ENCODE measurements around the gene TGFA. TPM values are rescaled to one million over a fixed set of nuclear protein-coding genes. Genes with fewer than 3 reads are reported as not detected.
"Not testable (repeated sequence)": the region's sequence is repeated elsewhere in the genome, so short reads cannot be mapped to it uniquely, and the experiment has no call there.

Gene TGFA
- total and polyA plus RNA-seq, 4 donors: 0.13 to 2.5 (median 1.6) TPM

GRCh38 chr2:70471129-70471528 lies 82.5 kb downstream of the TGFA start:
- WGBS, 2 donors: 79 to 81% methylated on average over 7 of the region's 7 CpGs
- H3K27me3 ChIP-seq (ENCODE audit: control insufficient read depth in 1 of 2, insufficient read depth in 2 of 2, low read length in 1 of 2): no peaks in the 10 kb centered on the region
- no peaks in the 10 kb centered on the region for H3K9me3 ChIP-seq (ENCODE audit: control insufficient read depth, low read length)
- intact Hi-C loops (cut with DNase I): no loop called here
- no peaks in the 10 kb centered on the region for H3K36me3 ChIP-seq (ENCODE audit: control insufficient read depth in 1 of 2, insufficient read depth in 2 of 2, low read length in 1 of 2)
- H3K4me3 ChIP-seq (ENCODE audit: low read length in 2 of 2): no peak overlapping the region
- no peak overlapping the region for H3K27ac ChIP-seq (ENCODE audit: low read depth in 1 of 2, low read length in 2 of 2)
- DNase-seq (peak in 1 of 2 donors; percentile 65), ATAC-seq (ENCODE audit: low FRiP score) (no peak)
- H3K4me1 ChIP-seq (ENCODE audit: control insufficient read depth in 1 of 2, insufficient read depth in 2 of 2, low read length in 2 of 2): no peaks in the 10 kb centered on the region

DNA sequence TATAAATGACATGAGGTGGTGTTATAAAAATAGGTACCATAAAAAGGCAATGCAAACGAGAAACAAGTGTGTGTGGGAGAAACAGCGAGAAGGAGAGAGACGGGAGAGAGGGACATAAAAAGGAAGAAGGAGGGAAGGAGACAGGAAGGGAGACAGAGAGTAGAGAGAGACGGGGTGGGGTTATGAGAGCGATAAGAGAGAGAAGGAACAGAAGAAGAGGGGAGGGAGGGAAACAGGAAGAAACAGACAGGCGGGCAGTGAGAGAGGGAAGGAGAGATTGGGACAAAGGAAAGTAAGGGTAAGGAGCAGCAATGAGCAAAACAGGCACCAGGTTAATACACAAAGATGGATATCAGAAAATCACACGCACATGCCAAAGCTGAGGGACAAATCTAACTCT lies 83.7 kb downstream of the TGFA start:
- intact Hi-C loops (cut with DNase I): no loop called here
- Histone ChIP-seq H3K27me3 (ENCODE audit: control insufficient read depth in 1 of 2, insufficient read depth in 2 of 2, low read length in 1 of 2) (no peaks in the 10 kb centered on the region), H3K27ac (ENCODE audit: low read depth in 1 of 2, low read length in 2 of 2) (no peak overlapping the region), H3K9me3 (ENCODE audit: control insufficient read depth, low read length) (no peaks in the 10 kb centered on the region), H3K36me3 (ENCODE audit: control insufficient read depth in 1 of 2, insufficient read depth in 2 of 2, low read length in 1 of 2) (no peaks in the 10 kb centered on the region), H3K4me1 (ENCODE audit: control insufficient read depth in 1 of 2, insufficient read depth in 2 of 2, low read length in 2 of 2) (no peaks in the 10 kb centered on the region), H3K4me3 (ENCODE audit: low read length in 2 of 2) (no peak overlapping the region)
- WGBS, 2 donors: 35 to 53% methylated on average over 7 of the region's 7 CpGs
- ATAC-seq (ENCODE audit: low FRiP score) (no peak), DNase-seq (no peak)

DNA sequence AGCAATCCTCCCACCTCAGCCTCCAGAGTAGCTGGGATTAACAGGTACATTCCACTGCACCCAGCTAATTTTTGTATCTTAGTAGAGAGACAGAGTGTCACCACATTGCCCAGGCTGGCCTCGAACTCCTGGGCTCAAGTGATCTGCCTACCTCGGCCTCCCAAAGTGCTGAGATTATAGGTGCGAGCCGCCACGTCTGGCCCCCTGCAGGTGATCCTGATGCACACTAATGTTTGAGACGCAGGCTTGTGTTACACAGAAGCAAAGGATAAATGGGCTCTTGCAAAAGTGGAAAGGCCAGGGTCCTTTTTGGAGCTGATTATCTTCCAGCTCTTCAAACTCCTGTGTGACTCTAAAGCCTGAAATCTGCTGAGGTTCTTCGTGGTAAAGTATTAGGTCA lies 84.2 kb downstream of the TGFA start:
- ATAC-seq (ENCODE audit: low FRiP score) (no peak), DNase-seq (no peak)
- Histone ChIP-seq H3K27me3 (ENCODE audit: control insufficient read depth in 1 of 2, insufficient read depth in 2 of 2, low read length in 1 of 2) (no peaks in the 10 kb centered on the region), H3K9me3 (ENCODE audit: control insufficient read depth, low read length) (no peaks in the 10 kb centered on the region), H3K4me1 (ENCODE audit: control insufficient read depth in 1 of 2, insufficient read depth in 2 of 2, low read length in 2 of 2) (no peaks in the 10 kb centered on the region), H3K27ac (ENCODE audit: low read depth in 1 of 2, low read length in 2 of 2) (no peak overlapping the region), H3K4me3 (ENCODE audit: low read length in 2 of 2) (no peak overlapping the region), H3K36me3 (ENCODE audit: control insufficient read depth in 1 of 2, insufficient read depth in 2 of 2, low read length in 1 of 2) (no peaks in the 10 kb centered on the region)
- WGBS, 2 donors: 88 to 90% methylated on average over 7 of the region's 7 CpGs
- intact Hi-C loops (cut with DNase I): no loop called here

DNA sequence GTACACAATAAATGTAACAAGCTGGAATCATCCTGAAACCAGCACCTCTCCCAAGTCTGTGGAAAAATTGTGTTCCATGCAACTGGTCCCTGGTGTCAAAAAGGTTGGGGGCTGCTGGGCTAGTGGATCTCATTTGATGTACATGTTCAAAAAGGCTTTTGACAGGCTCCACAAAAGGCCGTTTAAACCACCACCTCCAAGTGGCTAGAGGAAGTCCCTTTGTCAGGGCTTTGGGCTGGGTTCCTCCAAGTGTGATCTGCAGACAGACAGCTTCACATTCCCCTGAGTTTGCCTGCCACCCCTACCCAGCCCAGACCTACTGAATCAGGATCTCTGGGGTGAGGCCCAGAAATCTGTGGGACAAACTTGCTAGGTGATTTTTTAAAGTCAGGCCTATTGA lies 84.7 kb downstream of the TGFA start:
- intact Hi-C loops (cut with DNase I): no loop called here

DNA sequence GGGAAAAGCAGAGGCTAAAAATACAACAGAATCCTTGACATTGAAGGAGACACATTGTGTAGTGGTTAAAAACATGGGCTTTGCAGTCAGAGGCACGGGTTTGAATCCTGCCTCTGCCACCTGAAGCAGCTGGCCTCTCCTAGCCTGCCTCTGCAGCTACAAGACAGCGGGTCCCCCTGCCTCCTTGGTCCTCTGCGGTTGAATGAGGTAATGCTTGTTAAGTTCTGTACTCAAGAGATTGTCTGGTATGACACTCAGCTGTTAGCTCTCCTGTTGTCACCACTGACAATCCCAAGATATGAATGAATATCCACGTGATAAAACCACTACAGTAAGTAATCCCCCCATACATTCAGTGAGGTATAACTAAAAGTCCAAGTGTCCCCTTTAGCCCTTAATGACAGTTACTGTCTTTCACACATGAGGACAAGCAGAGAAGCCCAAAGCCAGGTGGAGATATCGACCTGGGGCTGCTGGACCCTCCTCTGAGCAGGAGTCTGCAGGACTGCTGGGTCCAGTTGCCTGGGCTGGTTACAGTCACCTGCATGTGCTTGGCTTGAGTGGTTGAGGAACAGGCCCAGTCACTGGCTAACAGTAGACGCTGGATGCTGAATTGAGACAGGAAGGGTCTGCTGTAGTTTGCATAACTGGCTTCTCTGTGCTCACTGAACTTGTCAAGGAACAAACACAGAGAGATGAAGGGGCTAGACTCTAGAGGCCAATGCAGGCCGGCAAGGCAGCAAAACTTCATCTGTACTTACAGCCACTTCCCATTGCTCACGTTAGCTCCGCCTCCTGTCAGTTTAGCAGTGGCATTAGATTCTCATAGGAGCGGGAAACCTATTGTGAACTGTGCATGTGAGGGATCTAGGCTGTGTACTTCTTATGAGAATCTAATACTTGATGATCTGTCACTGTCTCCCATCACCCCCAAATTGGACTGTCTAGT lies 85.5 kb downstream of the TGFA start:
- no peaks in the 10 kb centered on the region for H3K36me3 ChIP-seq (ENCODE audit: control insufficient read depth in 1 of 2, insufficient read depth in 2 of 2, low read length in 1 of 2)
- no peak overlapping the region for H3K27ac ChIP-seq (ENCODE audit: low read depth in 1 of 2, low read length in 2 of 2)
- H3K4me3 ChIP-seq (ENCODE audit: low read length in 2 of 2): no peak overlapping the region
- ATAC-seq (ENCODE audit: low FRiP score) (no peak), DNase-seq (no peak)
- WGBS, 2 donors: 70 to 74% methylated on average over 10 of the region's 10 CpGs
- no peaks in the 10 kb centered on the region for H3K4me1 ChIP-seq (ENCODE audit: control insufficient read depth in 1 of 2, insufficient read depth in 2 of 2, low read length in 2 of 2)
- H3K27me3 ChIP-seq (ENCODE audit: control insufficient read depth in 1 of 2, insufficient read depth in 2 of 2, low read length in 1 of 2): no peaks in the 10 kb centered on the region
- intact Hi-C loops (cut with DNase I): no loop called here
- H3K9me3 ChIP-seq (ENCODE audit: control insufficient read depth, low read length): no peaks in the 10 kb centered on the region

More for the DNA sequence above, 84.7 kb downstream of the TGFA start:
- H3K4me1 ChIP-seq (ENCODE audit: control insufficient read depth in 1 of 2, insufficient read depth in 2 of 2, low read length in 2 of 2): no peaks in the 10 kb centered on the region
- ATAC-seq (ENCODE audit: low FRiP score) (no peak), DNase-seq (no peak)
- 79% methylated on average over 1 of the region's 1 CpG for WGBS, 2 donors
- no peaks in the 10 kb centered on the region for H3K27me3 ChIP-seq (ENCODE audit: control insufficient read depth in 1 of 2, insufficient read depth in 2 of 2, low read length in 1 of 2)
- H3K9me3 ChIP-seq (ENCODE audit: control insufficient read depth, low read length): no peaks in the 10 kb centered on the region
- H3K27ac ChIP-seq (ENCODE audit: low read depth in 1 of 2, low read length in 2 of 2): no peak overlapping the region
- no peak overlapping the region for H3K4me3 ChIP-seq (ENCODE audit: low read length in 2 of 2)
- no peaks in the 10 kb centered on the region for H3K36me3 ChIP-seq (ENCODE audit: control insufficient read depth in 1 of 2, insufficient read depth in 2 of 2, low read length in 1 of 2)

DNA sequence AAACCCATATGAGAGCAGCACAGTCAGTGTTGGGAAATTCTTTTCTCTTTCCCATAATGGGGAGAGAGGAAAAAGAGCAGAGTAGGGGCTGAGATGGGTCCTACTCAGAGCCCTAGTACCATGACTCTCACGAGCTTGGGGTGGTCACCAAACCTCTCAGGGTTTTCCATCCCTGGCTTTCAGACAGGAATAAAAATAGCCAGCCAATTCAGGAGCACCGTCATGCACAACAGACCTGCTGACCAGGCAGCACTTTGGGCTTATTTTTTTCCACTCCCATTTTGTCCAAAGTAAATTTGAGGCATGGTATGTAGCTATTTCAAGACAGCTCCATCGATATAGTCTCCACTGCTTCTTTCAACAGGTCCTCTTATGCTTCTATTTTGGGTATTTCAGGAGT lies 86.4 kb downstream of the TGFA start:
- intact Hi-C loops (cut with DNase I): no loop called here
- no peaks in the 10 kb centered on the region for H3K36me3 ChIP-seq (ENCODE audit: control insufficient read depth in 1 of 2, insufficient read depth in 2 of 2, low read length in 1 of 2)
- ATAC-seq (ENCODE audit: low FRiP score) (no peak), DNase-seq (no peak)
- no peaks in the 10 kb centered on the region for H3K9me3 ChIP-seq (ENCODE audit: control insufficient read depth, low read length)
- no peaks in the 10 kb centered on the region for H3K4me1 ChIP-seq (ENCODE audit: control insufficient read depth in 1 of 2, insufficient read depth in 2 of 2, low read length in 2 of 2)
- no peak overlapping the region for H3K4me3 ChIP-seq (ENCODE audit: low read length in 2 of 2)
- 2 to 7% methylated on average over 3 of the region's 3 CpGs for WGBS, 2 donors
- H3K27ac ChIP-seq (ENCODE audit: low read depth in 1 of 2, low read length in 2 of 2): no peak overlapping the region
- H3K27me3 ChIP-seq (ENCODE audit: control insufficient read depth in 1 of 2, insufficient read depth in 2 of 2, low read length in 1 of 2): no peaks in the 10 kb centered on the region

DNA sequence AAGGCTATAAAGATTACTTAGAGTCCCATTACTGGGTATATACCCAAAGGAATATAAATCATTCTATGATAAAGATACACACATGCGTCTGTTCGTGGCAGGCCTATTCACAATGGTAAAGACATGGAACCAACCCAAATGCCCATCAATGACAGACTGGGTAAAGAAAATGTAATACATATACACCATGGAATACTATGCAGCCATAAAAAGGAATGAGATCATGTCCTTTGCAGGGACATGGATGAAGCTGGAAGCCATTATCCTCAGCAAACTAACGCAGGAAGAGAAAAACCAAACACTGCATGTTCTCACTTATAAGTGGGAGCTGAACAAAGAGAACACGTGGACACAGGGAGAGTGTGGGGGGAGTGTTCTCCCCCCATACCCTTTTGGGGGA lies 87.0 kb downstream of the TGFA start:
- H3K27me3 ChIP-seq (ENCODE audit: control insufficient read depth in 1 of 2, insufficient read depth in 2 of 2, low read length in 1 of 2); DNase-seq; ATAC-seq (ENCODE audit: low FRiP score); H3K36me3 ChIP-seq (ENCODE audit: control insufficient read depth in 1 of 2, insufficient read depth in 2 of 2, low read length in 1 of 2); intact Hi-C loops (cut with DNase I); H3K27ac ChIP-seq (ENCODE audit: low read depth in 1 of 2, low read length in 2 of 2); H3K9me3 ChIP-seq (ENCODE audit: control insufficient read depth, low read length); H3K4me3 ChIP-seq (ENCODE audit: low read length in 2 of 2); H3K4me1 ChIP-seq (ENCODE audit: control insufficient read depth in 1 of 2, insufficient read depth in 2 of 2, low read length in 2 of 2): not testable (repeated sequence)
- WGBS, 2 donors: 84 to 90% methylated on average over 4 of the region's 4 CpGs

DNA sequence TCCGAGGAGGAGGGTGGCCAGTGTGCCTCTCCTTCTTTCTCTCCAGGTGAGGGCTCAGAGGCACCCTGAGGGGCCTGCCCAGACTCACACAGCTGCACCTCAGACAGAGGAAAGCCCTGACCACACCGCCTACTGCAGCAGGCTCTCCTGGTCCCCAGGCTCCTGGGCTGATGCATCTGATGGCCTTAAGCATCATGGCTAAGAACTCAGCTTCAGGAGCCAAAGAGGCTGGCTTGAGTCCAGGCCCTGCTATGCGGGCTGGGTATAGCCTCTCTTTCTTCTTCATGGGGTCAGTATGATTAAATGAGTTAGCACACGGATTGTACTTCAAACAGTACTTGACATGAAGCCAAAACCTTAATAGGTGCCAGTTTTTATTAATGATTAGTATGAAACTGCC lies 89.6 kb downstream of the TGFA start:
- intact Hi-C loops (cut with DNase I): no loop called here
- no peaks in the 10 kb centered on the region for H3K27me3 ChIP-seq (ENCODE audit: control insufficient read depth in 1 of 2, insufficient read depth in 2 of 2, low read length in 1 of 2)
- H3K27ac ChIP-seq (ENCODE audit: low read depth in 1 of 2, low read length in 2 of 2): no peak overlapping the region
- ATAC-seq (ENCODE audit: low FRiP score) (no peak), DNase-seq (no peak)
- H3K36me3 ChIP-seq (ENCODE audit: control insufficient read depth in 1 of 2, insufficient read depth in 2 of 2, low read length in 1 of 2): no peaks in the 10 kb centered on the region
- H3K9me3 ChIP-seq (ENCODE audit: control insufficient read depth, low read length): no peaks in the 10 kb centered on the region
- no peak overlapping the region for H3K4me3 ChIP-seq (ENCODE audit: low read length in 2 of 2)
- 58 to 60% methylated on average over 4 of the region's 4 CpGs for WGBS, 2 donors
- H3K4me1 ChIP-seq (ENCODE audit: control insufficient read depth in 1 of 2, insufficient read depth in 2 of 2, low read length in 2 of 2): no peaks in the 10 kb centered on the region

DNA sequence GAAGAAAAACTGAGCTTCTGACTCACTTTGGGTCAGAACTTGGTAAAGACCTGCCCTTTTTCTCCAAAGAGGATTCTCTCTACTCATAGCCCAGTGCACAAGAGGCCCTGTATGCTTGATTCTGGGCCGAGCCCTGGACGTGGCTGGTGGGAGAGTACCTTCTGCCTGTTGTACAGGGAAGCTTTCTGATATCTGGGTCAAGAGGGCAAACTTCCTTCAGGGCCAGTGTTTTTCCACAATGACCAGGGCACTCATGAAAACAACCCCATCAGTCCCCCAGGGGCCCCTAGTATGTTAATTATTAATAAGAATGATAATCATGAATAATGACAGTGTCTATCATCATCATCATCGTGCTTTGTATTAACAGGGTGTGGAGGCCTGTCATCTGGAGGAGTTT lies 90.0 kb downstream of the TGFA start:
- intact Hi-C loops (cut with DNase I): no loop called here
- Histone ChIP-seq H3K4me1 (ENCODE audit: control insufficient read depth in 1 of 2, insufficient read depth in 2 of 2, low read length in 2 of 2) (no peaks in the 10 kb centered on the region), H3K27me3 (ENCODE audit: control insufficient read depth in 1 of 2, insufficient read depth in 2 of 2, low read length in 1 of 2) (no peaks in the 10 kb centered on the region), H3K27ac (ENCODE audit: low read depth in 1 of 2, low read length in 2 of 2) (no peak overlapping the region), H3K9me3 (ENCODE audit: control insufficient read depth, low read length) (no peaks in the 10 kb centered on the region), H3K4me3 (ENCODE audit: low read length in 2 of 2) (no peak overlapping the region), H3K36me3 (ENCODE audit: control insufficient read depth in 1 of 2, insufficient read depth in 2 of 2, low read length in 1 of 2) (no peaks in the 10 kb centered on the region)
- WGBS, 2 donors: 71 to 78% methylated on average over 3 of the region's 3 CpGs
- DNase-seq (no peak), ATAC-seq (ENCODE audit: low FRiP score) (no peak)

All from aorta (tissue), 5 donors.